B cell (primary cell): ENCODE data around the gene SH3RF3.

Experiments
- EZH2 ChIP-seq: IDR thresholded peaks from 2 replicates; pipeline ENCODE4 v1.6.1; 2012; ENCODE audit warnings: borderline replicate concordance, low read depth, mild to moderate bottlenecking, moderate library complexity, low read length; ENCODE audit not compliant: insufficient read depth, poor library complexity, severe bottlenecking
- TF ChIP-seq, protein P1 (sequence below): fragments of 200-600 bp; IDR thresholded peaks from one replicate; pipeline ENCODE4 v1.8.0; 2022; ENCODE audit warnings: antibody characterized with exemption, mild to moderate bottlenecking

DNA sequence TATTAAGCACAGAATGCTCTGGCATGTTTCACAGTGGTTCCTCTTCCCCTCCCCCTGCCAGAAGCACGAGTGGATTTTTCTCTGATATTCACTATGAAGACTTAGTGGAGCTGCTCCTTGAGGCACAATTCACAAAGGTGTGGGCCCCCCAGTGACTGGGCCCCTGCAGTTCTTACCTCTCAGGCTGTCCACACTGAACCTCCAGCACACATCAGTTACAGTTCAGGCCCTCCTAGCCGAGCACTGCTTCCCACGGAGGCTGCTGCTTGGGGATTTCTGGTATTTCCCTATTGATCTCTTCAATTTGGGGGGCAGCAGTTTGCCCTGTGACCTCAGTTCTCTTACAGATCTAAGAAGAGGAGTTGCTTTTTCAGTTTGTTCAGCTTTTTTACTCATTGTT, 236.1 kb downstream of the SH3RF3 start:
- TF ChIP-seq, protein P1, sequence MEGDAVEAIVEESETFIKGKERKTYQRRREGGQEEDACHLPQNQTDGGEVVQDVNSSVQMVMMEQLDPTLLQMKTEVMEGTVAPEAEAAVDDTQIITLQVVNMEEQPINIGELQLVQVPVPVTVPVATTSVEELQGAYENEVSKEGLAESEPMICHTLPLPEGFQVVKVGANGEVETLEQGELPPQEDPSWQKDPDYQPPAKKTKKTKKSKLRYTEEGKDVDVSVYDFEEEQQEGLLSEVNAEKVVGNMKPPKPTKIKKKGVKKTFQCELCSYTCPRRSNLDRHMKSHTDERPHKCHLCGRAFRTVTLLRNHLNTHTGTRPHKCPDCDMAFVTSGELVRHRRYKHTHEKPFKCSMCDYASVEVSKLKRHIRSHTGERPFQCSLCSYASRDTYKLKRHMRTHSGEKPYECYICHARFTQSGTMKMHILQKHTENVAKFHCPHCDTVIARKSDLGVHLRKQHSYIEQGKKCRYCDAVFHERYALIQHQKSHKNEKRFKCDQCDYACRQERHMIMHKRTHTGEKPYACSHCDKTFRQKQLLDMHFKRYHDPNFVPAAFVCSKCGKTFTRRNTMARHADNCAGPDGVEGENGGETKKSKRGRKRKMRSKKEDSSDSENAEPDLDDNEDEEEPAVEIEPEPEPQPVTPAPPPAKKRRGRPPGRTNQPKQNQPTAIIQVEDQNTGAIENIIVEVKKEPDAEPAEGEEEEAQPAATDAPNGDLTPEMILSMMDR: no peak
- TF ChIP-seq EZH2: no peak
